HL-60 (cell line): ENCODE results near the gene SATB2.

ENCODE experiments used
- DNase-seq, 2 experiments: peaks; one replicate each; pipeline ENCODE4 v3.0.0-alpha.2; 2010 to 2020; ENCODE audit warnings: low read depth in 1 of 2, low spot score in 1 of 2
- H3K27ac ChIP-seq: fragments of 250-450 bp; sonication (Bioruptor Pico); replicated peaks from 2 replicates; pipeline ENCODE4 v1.5.1; 2020; ENCODE audit warnings: mild to moderate bottlenecking, moderate library complexity
- H3K27me3 ChIP-seq: fragments of 250-450 bp; sonication (Bioruptor Pico); 2 replicates; pipeline ENCODE4 v1.5.1; 2021; ENCODE audit warnings: mild to moderate bottlenecking, moderate library complexity; ENCODE audit not compliant: insufficient read depth, poor library complexity, severe bottlenecking
- H3K4me3 ChIP-seq: replicated peaks from 2 replicates; pipeline ENCODE4 v1.5.1; 2011; ENCODE audit warnings: mild to moderate bottlenecking, control low read depth, low read length; ENCODE audit not compliant: insufficient read depth
- CTCF ChIP-seq: IDR thresholded peaks from one replicate; pipeline ENCODE4 v1.5.1; 2011; ENCODE audit warnings: low read length, control low read depth, inconsistent platforms; ENCODE audit not compliant: insufficient read depth
- GABPA ChIP-seq: IDR thresholded peaks from 2 replicates; pipeline ENCODE4 v1.6.1; 2012; ENCODE audit warnings: low read depth
- POLR2AphosphoS5 ChIP-seq: IDR thresholded peaks from 2 replicates; pipeline ENCODE4 v1.6.1; 2012; ENCODE audit warnings: low read depth
- SPI1 ChIP-seq: IDR thresholded peaks from 2 replicates; pipeline ENCODE4 v1.6.1; 2012; ENCODE audit warnings: low read depth, mild to moderate bottlenecking, borderline replicate concordance
- TF ChIP-seq, protein P1 (sequence below): IDR thresholded peaks from 2 replicates; pipeline ENCODE4 v1.6.1; 2012; ENCODE audit warnings: low read depth; ENCODE audit not compliant: insufficient replicate concordance

The SATB2 gene

DNA sequence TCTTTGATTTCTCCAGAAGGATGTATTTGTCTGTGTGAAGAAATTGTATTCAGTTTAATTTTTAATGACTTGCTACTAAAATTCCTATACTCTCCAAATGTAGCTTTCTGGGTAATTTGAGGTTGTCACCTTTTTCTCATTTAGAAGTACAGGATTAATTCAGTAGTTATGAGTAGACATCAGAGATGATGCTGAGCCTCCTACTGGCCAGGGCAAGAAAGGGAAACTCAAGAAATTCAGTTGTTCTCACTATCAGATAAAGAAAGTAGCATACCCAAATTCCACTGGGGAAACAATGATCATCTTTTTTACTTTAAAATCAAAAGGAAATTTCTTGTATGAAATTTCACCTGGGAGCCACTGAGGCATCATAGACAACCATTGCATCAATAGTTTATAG is 199.4 kb downstream of the SATB2 start:
- DNase-seq = no peak
- H3K4me3 ChIP-seq = no peak overlapping the region
- no peaks in the 10 kb centered on the region for H3K27me3 ChIP-seq
- H3K27ac ChIP-seq = no peak overlapping the region
- TF ChIP-seq CTCF (no peak), POLR2AphosphoS5 (no peak), SPI1 (no peak), GABPA (no peak)
- TF ChIP-seq, protein P1, sequence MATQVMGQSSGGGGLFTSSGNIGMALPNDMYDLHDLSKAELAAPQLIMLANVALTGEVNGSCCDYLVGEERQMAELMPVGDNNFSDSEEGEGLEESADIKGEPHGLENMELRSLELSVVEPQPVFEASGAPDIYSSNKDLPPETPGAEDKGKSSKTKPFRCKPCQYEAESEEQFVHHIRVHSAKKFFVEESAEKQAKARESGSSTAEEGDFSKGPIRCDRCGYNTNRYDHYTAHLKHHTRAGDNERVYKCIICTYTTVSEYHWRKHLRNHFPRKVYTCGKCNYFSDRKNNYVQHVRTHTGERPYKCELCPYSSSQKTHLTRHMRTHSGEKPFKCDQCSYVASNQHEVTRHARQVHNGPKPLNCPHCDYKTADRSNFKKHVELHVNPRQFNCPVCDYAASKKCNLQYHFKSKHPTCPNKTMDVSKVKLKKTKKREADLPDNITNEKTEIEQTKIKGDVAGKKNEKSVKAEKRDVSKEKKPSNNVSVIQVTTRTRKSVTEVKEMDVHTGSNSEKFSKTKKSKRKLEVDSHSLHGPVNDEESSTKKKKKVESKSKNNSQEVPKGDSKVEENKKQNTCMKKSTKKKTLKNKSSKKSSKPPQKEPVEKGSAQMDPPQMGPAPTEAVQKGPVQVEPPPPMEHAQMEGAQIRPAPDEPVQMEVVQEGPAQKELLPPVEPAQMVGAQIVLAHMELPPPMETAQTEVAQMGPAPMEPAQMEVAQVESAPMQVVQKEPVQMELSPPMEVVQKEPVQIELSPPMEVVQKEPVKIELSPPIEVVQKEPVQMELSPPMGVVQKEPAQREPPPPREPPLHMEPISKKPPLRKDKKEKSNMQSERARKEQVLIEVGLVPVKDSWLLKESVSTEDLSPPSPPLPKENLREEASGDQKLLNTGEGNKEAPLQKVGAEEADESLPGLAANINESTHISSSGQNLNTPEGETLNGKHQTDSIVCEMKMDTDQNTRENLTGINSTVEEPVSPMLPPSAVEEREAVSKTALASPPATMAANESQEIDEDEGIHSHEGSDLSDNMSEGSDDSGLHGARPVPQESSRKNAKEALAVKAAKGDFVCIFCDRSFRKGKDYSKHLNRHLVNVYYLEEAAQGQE = no peak

GRCh38 chr2:199257261-199258224 is 200.2 kb downstream of the SATB2 start:
- Histone ChIP-seq H3K27ac (no peak overlapping the region), H3K4me3 (no peak overlapping the region), H3K27me3 (no peaks in the 10 kb centered on the region)
- no peak for DNase-seq
- no peak for TF ChIP-seq SPI1
- TF ChIP-seq POLR2AphosphoS5 = no peak
- TF ChIP-seq GABPA = no peak
- TF ChIP-seq CTCF = no peak
- TF ChIP-seq, protein P1 = no peak

DNA sequence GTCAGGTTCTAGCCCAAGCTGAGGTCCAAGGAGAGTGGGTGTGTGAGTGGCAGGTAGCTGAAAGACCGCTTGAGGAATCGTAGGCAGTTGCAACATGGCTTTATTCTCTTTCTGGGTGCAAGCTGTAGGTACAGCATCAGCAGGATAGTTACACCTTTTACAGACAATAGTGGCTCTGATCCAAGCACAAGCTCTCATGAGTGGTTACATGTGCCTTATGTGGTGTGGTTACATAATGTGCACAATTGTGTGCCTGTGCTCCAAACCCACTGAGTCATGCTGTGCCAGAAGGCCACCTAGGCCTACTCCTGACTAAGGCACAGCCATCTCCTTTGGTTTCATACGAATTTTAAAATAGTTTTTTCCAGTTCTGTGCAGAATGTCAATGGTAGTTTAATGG is 227.6 kb downstream of the SATB2 start:
- TF ChIP-seq, protein P1 = no peak
- TF ChIP-seq POLR2AphosphoS5 (no peak), CTCF (no peak), GABPA (no peak), SPI1 (no peak)
- H3K4me3 ChIP-seq = no peak overlapping the region
- no peaks in the 10 kb centered on the region for H3K27me3 ChIP-seq
- peak; percentile 27 to 66 for DNase-seq
- H3K27ac ChIP-seq = peak overlapping the region; percentile 65
